ENCODE data around the gene ANKH.

ANKH gene

GRCh38 chr5:14721990-14722656, 149.5 kb downstream of the ANKH start:
- in situ Hi-C loops (cut with MboI; ENCODE audit: low sequenced_read_pairs): loop anchor here (25.0 kb wide), 1 partner anchor 290 kb away; no protein-coding TSS in a partner anchor

DNA sequence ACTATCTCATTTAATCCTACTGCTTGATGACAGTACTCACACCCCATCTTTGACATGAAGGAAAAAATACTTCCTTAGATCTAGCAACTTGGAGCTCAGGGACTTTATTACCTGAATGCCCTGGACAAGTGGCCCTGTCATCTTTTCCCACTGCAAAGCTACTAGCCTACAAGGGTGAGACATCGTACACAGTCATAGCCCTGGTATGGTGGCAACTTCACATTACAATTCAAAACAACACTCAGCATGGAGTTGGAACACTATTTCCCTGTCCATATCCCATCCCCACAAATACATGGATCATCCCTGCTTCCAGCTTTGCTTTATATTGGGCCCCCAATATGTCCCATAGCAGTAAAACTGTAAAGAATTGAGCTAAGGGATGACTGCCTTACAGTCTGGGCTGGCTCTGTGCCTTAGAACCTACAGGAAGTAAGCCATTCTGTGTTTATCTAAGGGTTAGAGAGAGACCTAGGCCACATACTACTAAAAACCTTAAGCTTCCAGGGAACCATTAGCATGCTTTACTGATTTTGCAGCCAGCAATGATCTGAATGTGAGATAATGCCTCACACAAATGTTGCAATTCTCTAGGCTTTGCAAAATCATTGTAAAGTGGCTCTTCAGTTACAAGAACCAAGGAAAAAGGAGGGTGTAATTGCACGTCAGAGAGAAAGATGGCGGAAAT, 151.2 kb downstream of the ANKH start:
- in situ Hi-C loops (cut with MboI; ENCODE audit: low sequenced_read_pairs): loop anchor here (25.0 kb wide), 1 partner anchor 292 kb away; no protein-coding TSS in a partner anchor

DNA sequence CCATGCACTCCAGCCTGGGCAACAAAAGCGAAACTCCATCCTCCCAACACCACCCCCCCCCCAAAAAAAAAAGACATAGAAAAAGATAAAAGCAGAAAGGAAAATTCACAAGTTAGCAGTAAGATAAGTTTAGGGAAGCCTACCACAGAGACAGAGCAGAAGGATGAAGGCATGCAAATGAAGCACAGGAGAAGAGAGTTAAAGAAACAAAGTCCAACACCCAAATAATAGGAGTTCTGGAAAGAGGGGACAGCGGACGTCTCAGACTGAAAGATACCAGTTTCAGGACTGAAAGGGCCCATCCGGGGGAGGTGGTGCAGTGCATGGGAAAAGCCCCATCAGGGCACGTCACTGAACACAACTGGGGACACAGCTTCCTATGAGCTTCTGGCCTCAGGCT, 152.8 kb downstream of the ANKH start:
- in situ Hi-C loops (cut with MboI; ENCODE audit: low sequenced_read_pairs): loop anchor here (25.0 kb wide), 1 partner anchor 294 kb away; no protein-coding TSS in a partner anchor

DNA sequence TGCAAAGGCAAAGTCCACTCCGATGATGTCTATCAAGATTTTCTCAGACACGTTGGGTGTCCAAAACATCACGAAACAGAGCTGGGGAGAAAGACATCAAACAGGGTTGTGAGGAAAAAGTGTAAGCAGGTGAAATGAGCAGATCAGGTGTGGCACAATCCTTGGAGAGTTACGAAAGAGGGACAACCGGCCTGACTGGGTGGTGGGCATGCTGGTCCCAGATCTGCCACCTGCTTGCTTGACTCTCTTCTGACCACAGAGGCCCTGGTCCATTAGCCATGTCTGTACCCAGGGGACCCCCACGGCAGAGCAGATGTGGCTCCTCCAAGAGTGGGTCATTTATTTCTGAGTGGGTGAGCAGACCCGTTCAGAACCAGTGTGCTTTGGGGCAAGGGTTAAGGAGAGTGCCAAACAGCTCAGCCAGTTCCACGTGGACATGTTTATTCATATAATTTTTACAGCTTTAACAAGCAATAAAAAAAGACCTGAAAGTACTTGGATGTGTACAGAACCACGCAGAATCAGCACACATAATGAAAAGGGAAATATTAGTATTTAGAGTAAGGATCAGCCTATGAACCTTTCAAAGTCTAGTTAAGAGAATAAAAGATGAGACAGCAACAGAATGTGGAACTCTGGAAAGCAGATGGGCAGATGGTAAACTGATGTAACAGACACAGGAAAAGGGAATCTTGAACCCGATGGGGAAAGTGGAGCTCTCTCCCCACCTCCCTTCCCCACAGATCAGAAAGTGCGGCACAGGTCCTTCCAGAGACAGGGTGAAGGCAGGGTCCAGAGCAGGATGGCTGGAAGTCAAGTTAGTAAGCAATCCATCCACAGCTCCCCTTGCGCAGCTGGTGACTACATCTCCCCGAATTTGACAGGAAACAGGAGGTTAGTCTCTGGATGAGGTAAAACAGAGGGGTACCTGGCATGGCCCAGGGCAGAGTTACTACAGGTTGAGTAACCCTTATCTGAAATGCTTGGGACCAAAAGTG, 154.5 kb downstream of the ANKH start:
- in situ Hi-C loops (cut with MboI; ENCODE audit: low sequenced_read_pairs): loop anchor here (25.0 kb wide), 1 partner anchor 295 kb away; no protein-coding TSS in a partner anchor

DNA sequence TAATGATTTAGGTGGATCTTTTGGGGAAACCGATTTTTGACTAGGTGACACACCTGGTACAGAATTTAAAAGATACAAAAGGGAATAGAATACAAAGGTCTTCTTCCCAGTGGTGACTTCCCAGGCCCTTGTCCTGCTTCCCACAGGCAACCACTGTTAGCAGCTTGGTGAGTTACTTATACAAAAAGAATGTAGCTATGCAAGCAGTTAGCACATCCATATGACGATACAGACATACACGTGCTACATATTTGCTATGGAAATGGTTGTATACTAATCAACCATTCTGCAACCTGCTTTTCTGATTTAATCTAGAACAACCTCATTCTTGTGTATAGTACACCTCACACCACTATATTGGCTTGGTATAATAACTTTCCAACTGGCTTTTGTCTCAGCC, 156.1 kb downstream of the ANKH start:
- in situ Hi-C loops (cut with MboI; ENCODE audit: low sequenced_read_pairs): loop anchor here (25.0 kb wide), 1 partner anchor 297 kb away; no protein-coding TSS in a partner anchor

- in situ Hi-C loops (cut with MboI; ENCODE audit: low sequenced_read_pairs): loop anchor here (25.0 kb wide), 1 partner anchor 298 kb away; no protein-coding TSS in a partner anchor
These were observed 156.9 kb downstream of the ANKH start for GRCh38 chr5:14714706-14715105.

GRCh38 chr5:14713476-14714390, 157.8 kb downstream of the ANKH start:
- in situ Hi-C loops (cut with MboI; ENCODE audit: low sequenced_read_pairs): loop anchor here (25.0 kb wide), 1 partner anchor 299 kb away; no protein-coding TSS in a partner anchor

GRCh38 chr5:14712666-14713065, 158.9 kb downstream of the ANKH start:
- in situ Hi-C loops (cut with MboI; ENCODE audit: low sequenced_read_pairs): loop anchor here (25.0 kb wide), 1 partner anchor 300 kb away; no protein-coding TSS in a partner anchor

DNA sequence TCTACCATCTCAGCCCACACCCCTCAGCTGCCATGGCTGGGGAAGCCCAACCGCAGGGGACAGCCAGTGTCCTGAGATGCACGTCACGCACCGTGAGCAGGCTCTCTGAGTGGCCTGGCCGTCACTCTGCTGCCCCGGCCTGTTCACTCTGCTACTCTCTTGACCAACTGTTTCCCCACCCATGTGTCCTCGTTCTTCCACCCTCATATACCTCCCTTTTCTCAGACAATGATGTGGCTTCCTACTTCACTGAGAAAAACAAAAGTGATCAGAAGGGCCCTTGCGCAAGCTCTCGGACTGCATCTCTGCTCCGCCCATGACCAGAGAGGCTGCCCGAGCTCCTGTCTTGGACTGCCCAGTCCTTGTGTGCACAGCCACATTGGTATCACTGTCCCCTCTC, 159.4 kb downstream of the ANKH start:
- in situ Hi-C loops (cut with MboI; ENCODE audit: low sequenced_read_pairs): loop anchor here (25.0 kb wide), 1 partner anchor 300 kb away; no protein-coding TSS in a partner anchor

DNA sequence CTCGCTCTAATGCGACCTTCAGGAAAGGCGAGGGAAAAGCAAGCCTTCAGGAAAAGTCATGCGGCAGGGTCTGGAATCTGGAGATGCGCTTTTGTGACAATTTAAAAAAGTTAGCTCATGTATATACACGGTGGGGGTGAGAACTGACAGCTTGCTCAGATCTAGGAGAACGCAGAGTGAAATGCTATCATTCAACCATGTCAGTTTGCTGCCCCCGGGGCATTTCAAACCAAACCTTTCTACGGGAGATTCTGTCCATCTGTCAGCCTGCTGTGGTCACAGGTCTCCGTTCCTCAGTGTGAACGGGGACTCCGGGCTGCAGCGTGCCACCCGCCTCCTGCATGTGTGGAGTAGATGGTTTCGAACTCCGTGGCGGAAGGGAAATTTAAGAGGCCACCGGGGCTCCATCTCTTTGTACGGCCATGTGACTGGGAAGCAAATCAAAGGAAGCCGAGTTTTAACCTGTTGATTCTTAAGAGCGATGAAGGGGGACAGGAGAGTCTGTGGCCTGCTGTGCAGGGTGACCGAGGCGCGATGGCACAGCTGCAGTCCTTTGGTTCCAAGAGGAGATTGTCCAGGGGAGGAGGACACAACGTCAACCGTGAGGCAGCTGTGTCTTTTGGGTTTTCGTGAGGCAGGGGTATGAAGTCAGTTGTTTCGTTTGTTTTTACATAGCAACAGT, 161.1 kb downstream of the ANKH start:
- in situ Hi-C loops (cut with MboI; ENCODE audit: low sequenced_read_pairs): loop anchor here (25.0 kb wide), 1 partner anchor 302 kb away; no protein-coding TSS in a partner anchor

GRCh38 chr5:14708551-14708950, 163.0 kb downstream of the ANKH start:
- in situ Hi-C loops (cut with MboI; ENCODE audit: low sequenced_read_pairs): loop anchor here (25.0 kb wide), 1 partner anchor 304 kb away; no protein-coding TSS in a partner anchor

DNA sequence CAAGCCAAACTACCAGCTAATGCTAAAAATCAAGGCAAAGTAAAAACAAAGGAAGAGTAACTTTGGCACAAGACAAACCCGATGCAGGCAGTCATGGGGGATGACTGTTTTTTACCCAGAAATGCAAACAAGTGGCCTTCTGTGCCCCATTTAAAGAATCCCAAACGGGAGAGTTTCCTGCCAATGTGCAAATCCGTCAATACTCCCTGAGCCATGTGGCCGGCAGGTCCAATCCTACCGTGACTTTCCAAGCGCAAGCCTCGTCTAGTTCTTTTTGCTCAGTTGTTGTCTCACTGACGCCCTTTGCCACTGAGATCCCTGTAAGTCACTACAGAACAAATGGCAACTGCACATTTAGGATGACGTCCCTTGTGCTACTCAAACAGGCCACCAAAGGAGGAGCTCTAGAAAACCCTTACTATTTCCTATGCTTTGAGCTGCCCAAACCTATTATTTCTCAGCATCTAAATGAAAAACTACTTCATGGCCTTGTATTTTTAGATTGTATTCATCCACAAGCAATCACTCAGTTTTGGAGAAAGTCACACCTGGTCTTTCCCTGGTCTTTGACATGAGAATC, 163.7 kb downstream of the ANKH start:
- in situ Hi-C loops (cut with MboI; ENCODE audit: low sequenced_read_pairs): loop anchor here (25.0 kb wide), 1 partner anchor 304 kb away; no protein-coding TSS in a partner anchor

DNA sequence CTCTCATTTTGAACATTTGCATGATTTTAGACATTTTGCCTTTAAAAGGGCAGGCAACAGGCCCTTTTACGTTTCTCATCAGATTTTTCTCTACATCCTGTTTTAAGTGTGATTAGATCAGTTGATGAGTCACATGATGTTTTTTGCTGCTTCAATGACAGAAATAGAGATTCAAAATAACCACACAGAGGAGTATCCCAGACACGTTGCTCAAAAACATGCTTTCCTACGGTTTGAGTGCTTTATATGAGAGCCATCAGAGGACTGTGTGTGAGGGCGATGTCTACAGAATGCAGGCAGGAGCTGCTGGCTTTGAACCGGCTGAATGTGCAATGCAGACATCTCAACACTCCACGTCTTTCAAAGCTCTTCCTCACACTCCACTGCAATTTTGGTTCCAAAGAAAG, 165.0 kb downstream of the ANKH start:
- in situ Hi-C loops (cut with MboI; ENCODE audit: low sequenced_read_pairs): loop anchor here (25.0 kb wide), 1 partner anchor 306 kb away; no protein-coding TSS in a partner anchor

DNA sequence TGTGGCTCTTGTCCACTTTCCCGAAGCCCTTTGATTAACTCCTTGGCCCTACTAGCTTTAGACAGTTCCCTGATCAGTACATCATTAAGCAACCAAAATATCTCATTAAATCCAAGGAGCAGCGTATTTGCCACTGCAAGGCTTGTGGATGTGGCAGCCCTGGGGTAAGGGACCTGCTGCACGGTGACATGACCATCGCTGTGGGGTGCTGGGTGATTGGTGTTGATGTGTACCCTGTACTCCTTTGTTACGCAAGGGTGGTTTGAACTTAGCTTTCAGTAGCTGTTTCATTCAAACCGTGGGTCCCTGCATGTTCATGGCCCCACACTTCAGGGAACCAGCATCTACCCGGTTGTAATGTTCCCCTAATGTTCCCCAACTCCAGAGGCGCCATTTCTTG, 166.0 kb downstream of the ANKH start:
- in situ Hi-C loops (cut with MboI; ENCODE audit: low sequenced_read_pairs): loop anchor here (25.0 kb wide), 1 partner anchor 307 kb away; no protein-coding TSS in a partner anchor

DNA sequence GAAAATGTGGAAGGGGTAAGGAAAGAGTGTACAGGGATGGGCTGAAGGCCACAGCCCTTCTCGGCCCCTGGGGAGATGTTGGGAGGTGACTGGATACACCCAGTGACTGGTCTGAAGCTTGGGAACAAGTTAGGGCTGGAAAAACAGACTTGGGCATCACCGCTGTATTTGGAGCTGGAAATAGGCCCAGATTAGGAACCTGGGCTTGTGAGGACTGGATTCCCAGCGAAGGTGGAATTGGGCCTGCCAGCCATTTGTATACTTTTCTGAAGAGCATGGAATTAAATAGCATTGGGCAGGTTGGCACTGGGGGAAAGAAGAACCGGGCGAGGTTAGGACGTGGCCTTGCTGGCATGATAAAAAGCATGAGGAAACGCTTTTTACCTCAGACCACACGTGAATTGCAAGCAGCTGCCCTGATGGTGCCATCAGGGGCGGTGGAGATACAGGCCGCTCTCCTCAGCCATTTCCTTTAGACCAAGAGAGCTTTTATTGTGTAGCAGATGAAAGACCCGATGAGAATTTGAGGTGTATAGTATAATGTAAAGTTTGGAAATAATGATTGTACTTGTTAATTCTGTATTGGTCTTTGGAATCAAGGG, 169.2 kb downstream of the ANKH start:
- in situ Hi-C loops (cut with MboI; ENCODE audit: low sequenced_read_pairs): loop anchor here (25.0 kb wide), 1 partner anchor 310 kb away; no protein-coding TSS in a partner anchor

DNA sequence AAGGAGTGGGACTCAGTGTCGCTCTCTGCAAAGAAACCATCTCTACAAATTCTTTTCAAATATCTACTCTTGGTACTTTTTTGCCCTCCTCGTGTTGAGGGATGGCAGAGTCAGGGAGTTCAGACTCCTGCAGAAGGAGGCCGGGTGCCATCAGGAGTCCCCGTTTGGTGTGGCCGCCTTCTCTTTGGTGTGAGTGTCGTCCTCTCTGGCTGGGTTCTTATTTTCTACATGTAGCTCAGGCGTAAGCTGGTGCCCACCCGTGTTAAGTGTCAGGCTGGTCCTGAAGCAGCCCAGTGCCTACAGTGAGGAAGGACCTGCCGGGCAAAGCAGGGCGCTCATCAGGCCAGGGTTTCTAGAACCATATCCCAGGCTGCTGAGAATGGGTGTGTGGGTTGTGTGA, 170.0 kb downstream of the ANKH start:
- in situ Hi-C loops (cut with MboI; ENCODE audit: low sequenced_read_pairs): loop anchor here (25.0 kb wide), 1 partner anchor 311 kb away; no protein-coding TSS in a partner anchor
